GM12891 (cell line): ENCODE measurements around the gene EIF4EBP2.

Experiments used
- DNase-seq: peaks from one replicate; pipeline ENCODE4 v3.0.0; 2011; ENCODE audit warnings: low spot score; ENCODE audit not compliant: insufficient read length
- FAIRE-seq: peaks from 2 replicates; lab custom pipeline; 2011; peaks lifted over from hg19 to GRCh38; lab: Jason Lieb, UNC
- PAX5 ChIP-seq: IDR thresholded peaks from 2 replicates; pipeline ENCODE4 v1.6.1; 2011; ENCODE audit warnings: low read length, moderate library complexity, mild to moderate bottlenecking; ENCODE audit not compliant: insufficient read depth, severe bottlenecking
- POLR2A ChIP-seq: IDR thresholded peaks from 2 replicates; pipeline ENCODE4 v1.6.1; 2011; ENCODE audit warnings: low read depth, low read length, control low read depth
- POLR2AphosphoS5 ChIP-seq: IDR thresholded peaks from 2 replicates; pipeline ENCODE4 v1.6.1; 2011; ENCODE audit warnings: low read depth, low read length, control low read depth
- POU2F2 ChIP-seq: IDR thresholded peaks from 2 replicates; pipeline ENCODE4 v1.6.1; 2011; ENCODE audit warnings: low read depth, mild to moderate bottlenecking, control low read depth, low read length, moderate library complexity
- SPI1 ChIP-seq: IDR thresholded peaks from 2 replicates; pipeline ENCODE4 v1.6.1; 2011; ENCODE audit warnings: low read depth, low read length, control low read depth
- TAF1 ChIP-seq: IDR thresholded peaks from 2 replicates; pipeline ENCODE4 v1.6.1; 2011; ENCODE audit warnings: low read depth, low read length, control low read depth

EIF4EBP2 gene

DNA sequence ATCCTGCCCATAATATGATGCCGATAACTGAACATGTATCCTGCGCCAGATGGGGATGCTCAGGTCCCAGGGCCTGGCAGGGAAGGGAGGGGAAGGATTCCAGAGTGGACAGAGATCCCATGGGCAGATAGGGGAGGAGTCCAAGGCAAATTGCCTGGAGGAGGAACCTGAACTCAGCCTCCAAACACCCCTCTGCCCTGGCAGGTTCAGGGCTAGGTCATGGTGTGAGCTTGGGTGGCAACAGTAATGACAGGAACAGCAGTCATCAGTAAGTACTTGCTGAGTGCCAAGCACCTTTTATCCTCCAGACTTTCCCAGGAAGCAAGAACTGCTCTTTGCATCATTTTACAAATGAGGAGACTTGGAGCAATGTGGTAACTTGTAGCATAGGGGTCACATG lies 70.8 kb downstream of the EIF4EBP2 start:
- no peak for FAIRE-seq
- no peak for DNase-seq
- TF ChIP-seq POU2F2 (no peak), POLR2A (no peak), TAF1 (no peak), SPI1 (no peak), POLR2AphosphoS5 (no peak), PAX5 (no peak)

- FAIRE-seq (peak; percentile 54), DNase-seq (no peak)
- TF ChIP-seq SPI1, result no peak
- no peak for TF ChIP-seq PAX5
- TF ChIP-seq POLR2A, result no peak
- no peak for TF ChIP-seq POLR2AphosphoS5
- TF ChIP-seq TAF1, result no peak
- TF ChIP-seq POU2F2, result no peak
Measured at GRCh38 chr10:70475661-70476060, 71.7 kb downstream of the EIF4EBP2 start.

GRCh38 chr10:70476249-70477035 lies 72.5 kb downstream of the EIF4EBP2 start:
- DNase-seq (no peak), FAIRE-seq (peak; percentile 58)
- TF ChIP-seq SPI1 (peak; percentile 33; the same call in 1 of the 2 replicates), POU2F2 (no peak)

- no peak for TF ChIP-seq PAX5
- no peak for TF ChIP-seq POU2F2
- TF ChIP-seq POLR2AphosphoS5, result no peak
- TF ChIP-seq POLR2A, result no peak
- no peak for TF ChIP-seq TAF1
- TF ChIP-seq SPI1, result peak; percentile 76
- FAIRE-seq (peak; percentile 95), DNase-seq (no peak)
Measured at GRCh38 chr10:70477661-70478162, 73.8 kb downstream of the EIF4EBP2 start.
